Gastroesophageal sphincter (tissue), 3 donors: ENCODE data around the gene NAP1L4.

Experiments
- CTCF ChIP-seq, 4 experiments: fragments of 200-600 bp in 2 of 4; fragments of 450-650 bp in 2 of 4; sonication (generic) in 1 of 4; IDR thresholded peaks; one replicate each; pipeline ENCODE4 v1.5.1; 2017 to 2019; ENCODE audit warnings: antibody characterized with exemption in 4 of 4, mild to moderate bottlenecking in 2 of 4, moderate library complexity in 2 of 4
- EP300 ChIP-seq: sonication (generic); formaldehyde crosslinking; IDR thresholded peaks from one replicate; pipeline ENCODE4 v1.6.1; 2017; ENCODE audit warnings: antibody characterized with exemption, mild to moderate bottlenecking
- POLR2A ChIP-seq, 2 donors: fragments of 450-650 bp; IDR thresholded peaks; one replicate each; pipeline ENCODE4 v1.6.1; 2017; ENCODE audit warnings: antibody characterized with exemption in 2 of 2, mild to moderate bottlenecking in 2 of 2, moderate library complexity in 1 of 2

GRCh38 chr11:2919837-2920236 is 72.3 kb downstream of the NAP1L4 start:
- TF ChIP-seq CTCF (IDR thresholded peaks at IDR 0.05): no peak
- no peak for TF ChIP-seq EP300
- no peak for TF ChIP-seq POLR2A (IDR thresholded peaks at IDR 0.05)
